ENCODE measurements around the gene XPNPEP1. TPM values are rescaled to one million over a fixed set of nuclear protein-coding genes. Genes with fewer than 3 reads are reported as not detected.

XPNPEP1 gene
- polyA plus RNA-seq, 1 of the 3 experiments (the other 2 are of a cell fraction) = 167 TPM

DNA sequence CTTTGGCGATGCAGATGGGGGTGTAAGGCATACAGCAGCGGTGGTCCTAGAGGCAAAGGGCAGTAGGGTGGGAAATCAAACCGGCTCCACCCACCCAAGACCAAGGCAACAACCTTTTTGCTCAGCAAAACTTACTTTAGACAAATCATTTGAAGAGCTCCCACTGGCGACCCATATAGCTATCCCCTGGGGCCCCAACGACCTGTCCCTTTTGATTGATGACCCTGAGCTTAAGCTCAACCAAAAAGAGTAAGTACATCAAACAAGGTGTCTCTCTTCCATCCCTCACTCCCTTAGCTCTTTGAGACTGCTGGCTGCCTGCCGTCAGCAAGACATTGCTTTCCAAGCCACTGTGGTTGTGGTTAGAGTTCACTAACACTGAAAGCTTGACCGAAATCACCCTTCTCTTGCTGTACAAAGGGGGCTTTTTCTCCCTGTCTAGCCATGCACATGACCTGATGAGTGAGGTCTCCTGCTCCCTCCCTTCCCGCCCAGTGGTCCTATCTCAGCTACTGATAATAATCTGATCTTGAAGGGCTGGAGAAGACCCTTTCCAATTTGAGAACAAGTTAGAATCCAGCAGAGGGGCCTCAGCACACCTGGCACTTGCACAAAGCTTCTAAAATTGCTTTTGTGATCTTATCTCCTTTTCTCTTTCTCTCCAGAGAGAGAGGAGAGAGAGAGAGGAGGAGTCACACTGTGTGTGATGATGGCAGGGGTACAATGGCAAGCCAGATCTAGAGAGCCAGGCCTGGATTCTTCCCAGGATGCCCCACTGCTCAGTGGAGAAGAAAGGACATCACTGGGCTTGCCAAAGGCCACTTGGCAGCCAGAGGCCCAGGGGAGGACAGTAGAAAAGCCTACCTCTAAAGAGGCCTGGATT is 42.2 kb downstream of the XPNPEP1 start (continued):
- no peak for TF ChIP-seq RXRA (IDR thresholded peaks at IDR 0.05; ENCODE audit: borderline replicate concordance, low read depth)

DNA sequence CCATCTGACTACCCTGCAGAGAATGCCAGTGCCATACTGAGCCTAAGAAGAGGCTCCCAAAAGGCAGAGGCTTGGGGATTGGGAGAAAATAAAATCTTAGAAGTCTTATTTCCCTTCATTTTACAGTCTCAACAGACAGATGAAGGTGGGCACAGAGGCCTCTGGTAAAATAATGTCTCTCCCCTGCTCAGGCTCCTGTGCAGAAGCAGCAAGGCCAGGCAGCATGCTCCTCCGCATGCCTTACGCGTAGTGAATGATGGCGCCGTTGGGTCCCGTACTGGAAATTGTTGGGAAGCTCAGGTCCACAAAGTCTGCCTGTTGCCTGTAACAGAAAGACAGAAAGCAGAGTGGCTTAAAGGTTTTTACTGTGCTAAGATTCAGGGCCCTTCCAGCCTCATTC is 45.8 kb downstream of the XPNPEP1 start:
- H3K9me3 ChIP-seq = no peaks in the 10 kb centered on the region
- TF ChIP-seq USF2 (IDR thresholded peaks at IDR 0.05; ENCODE audit: borderline replicate concordance, low read depth, low read length) = no peak
- TF ChIP-seq SMC3 (IDR thresholded peaks at IDR 0.05; ENCODE audit: low read depth, low read length) = no peak
- TF ChIP-seq YY1 (IDR thresholded peaks at IDR 0.05; ENCODE audit: low read depth) = no peak
- no peak for TF ChIP-seq FOSL2 (IDR thresholded peaks at IDR 0.05; ENCODE audit: borderline replicate concordance, low read depth)
- no peak for TF ChIP-seq RCOR1 (IDR thresholded peaks at IDR 0.05; ENCODE audit: low read length)
- TF ChIP-seq ELF1 (IDR thresholded peaks at IDR 0.05) = no peak
- no peak for TF ChIP-seq USF1 (IDR thresholded peaks at IDR 0.05; ENCODE audit: borderline replicate concordance, low read depth)
- TF ChIP-seq CHD2 (IDR thresholded peaks at IDR 0.05; ENCODE audit: low read length, partially characterized antibody) = no peak
- TF ChIP-seq EZH2phosphoT487 (IDR thresholded peaks at IDR 0.05; ENCODE audit: borderline replicate concordance, low read depth) = no peak
- peaks cover 43 to 69% of the 10 kb centered on the region in 2 experiments for H3K36me3 ChIP-seq (replicated peaks in 1 of 2; ENCODE audit: control insufficient read depth in 1 of 2, insufficient read depth in 2 of 2, low read length in 1 of 2)
- no peaks in the 10 kb centered on the region for H3K9me2 ChIP-seq
- 100% methylated on average over 6 of the region's 6 CpGs for WGBS (ENCODE audit: low lambda C conversion rate)
- no peak overlapping the region for H3K4me3 ChIP-seq (ENCODE audit: low read depth in 2 of 2, low read length in 1 of 2)
- H3K27me3 ChIP-seq (ENCODE audit: insufficient read depth) = no peaks in the 10 kb centered on the region
- DNase-seq = no peak
- no peak overlapping the region for H2AFZ ChIP-seq (ENCODE audit: low read depth)
- no peaks in the 10 kb centered on the region for H3F3A ChIP-seq (replicated peaks; ENCODE audit: insufficient read depth)
- no peak overlapping the region for H3K4me2 ChIP-seq
- ChIA-PET POLR2A (interaction anchor here (0.6 kb wide), 1 partner anchor 131 kb away, joined by 4 read pairs; no protein-coding TSS in a partner anchor), CTCF (no interaction called here)
- H4K20me1 ChIP-seq (ENCODE audit: insufficient read depth) = no peaks in the 10 kb centered on the region
- H3K9ac ChIP-seq = no peak overlapping the region
- no peak overlapping the region for H3K27ac ChIP-seq (ENCODE audit: low read depth in 2 of 2, low read length in 1 of 2)
- no peaks in the 10 kb centered on the region for H3K4me1 ChIP-seq (ENCODE audit: control insufficient read depth in 1 of 2, insufficient read depth in 2 of 2, low read depth in 1 of 2, low read length in 1 of 2)
- H3K79me2 ChIP-seq (ENCODE audit: insufficient read depth) = no peaks in the 10 kb centered on the region

Measured in SK-N-SH (cell line).